Endothelial cell of umbilical vein (primary cell): ENCODE data around the gene DIPK2B.

Source experiments
- EZH2 ChIP-seq: IDR thresholded peaks from 2 replicates; pipeline ENCODE4 v1.6.1; 2012; ENCODE audit warnings: borderline replicate concordance, low read depth, mild to moderate bottlenecking, moderate library complexity, low read length, inconsistent platforms; ENCODE audit not compliant: severe bottlenecking
- FOS ChIP-seq: IDR thresholded peaks from 2 replicates; pipeline ENCODE4 v1.6.1; 2011; ENCODE audit warnings: mild to moderate bottlenecking, low read length, moderate library complexity, borderline replicate concordance; ENCODE audit not compliant: insufficient read depth
- GATA2 ChIP-seq: IDR thresholded peaks from 2 replicates; pipeline ENCODE4 v1.7.0; 2011; ENCODE audit warnings: low read depth, mild to moderate bottlenecking, moderate library complexity, mixed read lengths, low read length; ENCODE audit not compliant: insufficient read length, insufficient read depth
- JUN ChIP-seq: IDR thresholded peaks from 2 replicates; pipeline ENCODE4 v1.6.1; 2011; ENCODE audit warnings: borderline replicate concordance, low read depth; ENCODE audit not compliant: insufficient read length, insufficient read depth
- MYC ChIP-seq: IDR thresholded peaks from one replicate; pipeline ENCODE4 v1.6.1; 2011; ENCODE audit warnings: mild to moderate bottlenecking, low read depth, low read length
- POLR2A ChIP-seq: IDR thresholded peaks from 2 replicates; pipeline ENCODE4 v1.6.1; 2012; ENCODE audit warnings: low read depth, mild to moderate bottlenecking, control low read depth, low read length
- POLR2AphosphoS5 ChIP-seq: IDR thresholded peaks from 2 replicates; pipeline ENCODE4 v1.6.1; 2012; ENCODE audit warnings: low read depth, mild to moderate bottlenecking, control low read depth, low read length, moderate library complexity; ENCODE audit not compliant: insufficient read depth
- TF ChIP-seq, protein P1 (sequence below), 2 donors: IDR thresholded peaks; 1 replicate in 1 of 2; 2 replicates in 1 of 2; pipeline ENCODE4 v1.5.1; 2011; ENCODE audit warnings: low read length in 2 of 2, mild to moderate bottlenecking in 2 of 2, moderate library complexity in 2 of 2, control low read depth in 1 of 2, inconsistent platforms in 1 of 2, low read depth in 1 of 2; ENCODE audit not compliant: insufficient read depth in 1 of 2; ENCODE audit errors: extremely low read depth in 1 of 2
- TF ChIP-seq, protein P2 (sequence below): IDR thresholded peaks from 2 replicates; pipeline ENCODE4 v1.6.1; 2011; ENCODE audit not compliant: insufficient read depth, insufficient read length

DNA sequence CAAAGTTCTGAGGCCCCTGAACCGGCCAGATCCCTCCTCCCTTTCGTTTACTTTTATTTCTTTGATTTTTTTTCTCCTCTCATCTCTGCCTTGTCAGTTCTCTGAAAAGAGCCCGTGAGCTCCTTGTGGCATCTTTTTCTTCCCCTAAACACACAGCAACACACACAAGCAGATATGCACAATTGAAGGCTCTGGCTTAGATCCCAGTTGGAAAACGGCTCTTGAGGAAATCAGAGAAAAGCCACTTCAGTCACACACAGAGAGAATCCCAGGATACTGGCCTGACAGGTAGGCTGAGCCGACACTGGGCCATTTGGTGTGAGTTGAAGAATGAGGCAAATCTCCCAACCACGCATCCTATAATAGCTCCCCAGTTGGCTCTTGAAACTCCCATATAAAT, 12.9 kb downstream of the DIPK2B start:
- TF ChIP-seq, protein P1, sequence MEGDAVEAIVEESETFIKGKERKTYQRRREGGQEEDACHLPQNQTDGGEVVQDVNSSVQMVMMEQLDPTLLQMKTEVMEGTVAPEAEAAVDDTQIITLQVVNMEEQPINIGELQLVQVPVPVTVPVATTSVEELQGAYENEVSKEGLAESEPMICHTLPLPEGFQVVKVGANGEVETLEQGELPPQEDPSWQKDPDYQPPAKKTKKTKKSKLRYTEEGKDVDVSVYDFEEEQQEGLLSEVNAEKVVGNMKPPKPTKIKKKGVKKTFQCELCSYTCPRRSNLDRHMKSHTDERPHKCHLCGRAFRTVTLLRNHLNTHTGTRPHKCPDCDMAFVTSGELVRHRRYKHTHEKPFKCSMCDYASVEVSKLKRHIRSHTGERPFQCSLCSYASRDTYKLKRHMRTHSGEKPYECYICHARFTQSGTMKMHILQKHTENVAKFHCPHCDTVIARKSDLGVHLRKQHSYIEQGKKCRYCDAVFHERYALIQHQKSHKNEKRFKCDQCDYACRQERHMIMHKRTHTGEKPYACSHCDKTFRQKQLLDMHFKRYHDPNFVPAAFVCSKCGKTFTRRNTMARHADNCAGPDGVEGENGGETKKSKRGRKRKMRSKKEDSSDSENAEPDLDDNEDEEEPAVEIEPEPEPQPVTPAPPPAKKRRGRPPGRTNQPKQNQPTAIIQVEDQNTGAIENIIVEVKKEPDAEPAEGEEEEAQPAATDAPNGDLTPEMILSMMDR (IDR thresholded peaks at IDR 0.05; ENCODE audit: extremely low read depth in 1 of 2, insufficient read depth in 1 of 2, low read depth in 1 of 2, low read length in 2 of 2) = no peak
- TF ChIP-seq MYC (no peak), POLR2A (no peak), EZH2 (no peak), POLR2AphosphoS5 (no peak), JUN (no peak), GATA2 (no peak), FOS (no peak)
- TF ChIP-seq, protein P2, sequence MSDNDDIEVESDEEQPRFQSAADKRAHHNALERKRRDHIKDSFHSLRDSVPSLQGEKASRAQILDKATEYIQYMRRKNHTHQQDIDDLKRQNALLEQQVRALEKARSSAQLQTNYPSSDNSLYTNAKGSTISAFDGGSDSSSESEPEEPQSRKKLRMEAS = no peak
